PC-3 (cell line): ENCODE data around the gene ATL1.

ENCODE experiments used
- CTCF ChIP-seq: fragments of 300-600 bp; sonication (generic); conservative IDR thresholded peaks from 2 replicates; pipeline ENCODE4 v1.5.1; 2017; ENCODE audit warnings: antibody characterized with exemption, low read depth, mild to moderate bottlenecking, low read length
- EZH2 ChIP-seq: fragments of 300-600 bp; sonication (generic); IDR thresholded peaks from one replicate; pipeline ENCODE4 v1.6.1; 2017; ENCODE audit warnings: antibody characterized with exemption, mild to moderate bottlenecking, low read length; ENCODE audit not compliant: unreplicated experiment

DNA sequence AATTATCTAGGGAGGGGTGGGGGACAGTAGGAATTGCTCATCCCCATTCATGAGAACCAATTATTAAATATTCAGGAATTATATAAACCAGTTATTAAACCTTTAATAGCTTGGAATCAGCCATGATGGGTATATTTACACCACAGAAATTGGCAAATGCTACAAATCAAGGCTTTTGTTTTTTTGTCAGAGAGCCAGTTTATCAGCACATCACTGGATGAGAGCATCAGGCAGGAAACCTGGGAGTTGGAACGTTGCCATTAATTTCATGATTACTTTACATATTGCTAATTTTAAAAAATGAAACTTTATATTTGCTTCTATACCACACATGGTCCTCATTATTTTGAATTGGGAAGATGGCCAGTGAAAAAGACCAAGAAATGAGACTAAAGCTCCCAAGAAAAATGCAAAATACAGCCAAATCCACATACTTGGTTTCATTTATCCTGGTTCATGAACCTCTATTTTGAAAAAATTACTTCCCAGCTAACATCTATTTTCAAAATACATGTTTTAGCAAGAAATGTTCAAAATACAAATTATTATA, 48.4 kb downstream of the ATL1 start:
- TF ChIP-seq CTCF (no peak), EZH2 (no peak)
